ENCODE measurements around the gene JAGN1. TPM values are rescaled to one million over a fixed set of nuclear protein-coding genes. Genes with fewer than 3 reads are reported as not detected.
"Not testable (repeated sequence)": the region's sequence is repeated elsewhere in the genome, so short reads cannot be mapped to it uniquely, and the experiment has no call there.

The JAGN1 gene
- 44.4 TPM for polyA plus RNA-seq (ENCODE audit: insufficient read length)
- long read RNA-seq, donor 1, transcript JAGN1-201 (2 exons, 1,675 nt) = major isoform, 49 of 59 reads
- long read RNA-seq, donor 1, partial matches to known transcripts = 10 of 59 reads
- long read RNA-seq, donor 1, other reads (novel, unspliced or antisense) = 0 of 59 reads
- long read RNA-seq, donor 2, transcript JAGN1-201 (2 exons, 1,675 nt) = major isoform, 38 of 38 reads
- long read RNA-seq, donor 2, partial matches to known transcripts = 0 of 38 reads
- long read RNA-seq, donor 2, other reads (novel, unspliced or antisense) = 0 of 38 reads
- long read RNA-seq, donor 3, transcript JAGN1-201 (2 exons, 1,675 nt) = major isoform, 25 of 25 reads
- long read RNA-seq, donor 3, partial matches to known transcripts = 0 of 25 reads
- long read RNA-seq, donor 3, other reads (novel, unspliced or antisense) = 0 of 25 reads
- long read RNA-seq, donor 4, partial matches to known transcripts = 0 of 1 reads
- long read RNA-seq, donor 4, other reads (novel, unspliced or antisense) = 0 of 1 reads
- long read RNA-seq, donor 5, transcript JAGN1-201 (2 exons, 1,675 nt) = major isoform, 62 of 62 reads
- long read RNA-seq, donor 5, partial matches to known transcripts = 0 of 62 reads
- long read RNA-seq, donor 5, other reads (novel, unspliced or antisense) = 0 of 62 reads
- long read RNA-seq, donor 6, transcript JAGN1-201 (2 exons, 1,675 nt) = major isoform, 30 of 30 reads
- long read RNA-seq, donor 6, partial matches to known transcripts = 0 of 30 reads
- long read RNA-seq, donor 6, other reads (novel, unspliced or antisense) = 0 of 30 reads
- long read RNA-seq, donor 7, transcript JAGN1-201 (2 exons, 1,675 nt) = major isoform, 41 of 41 reads
- long read RNA-seq, donor 7, partial matches to known transcripts = 0 of 41 reads
- long read RNA-seq, donor 7, other reads (novel, unspliced or antisense) = 0 of 41 reads
- long read RNA-seq, donor 8, transcript JAGN1-201 (2 exons, 1,675 nt) = major isoform, 14 of 14 reads
- long read RNA-seq, donor 8, partial matches to known transcripts = 0 of 14 reads
- long read RNA-seq, donor 8, other reads (novel, unspliced or antisense) = 0 of 14 reads

DNA sequence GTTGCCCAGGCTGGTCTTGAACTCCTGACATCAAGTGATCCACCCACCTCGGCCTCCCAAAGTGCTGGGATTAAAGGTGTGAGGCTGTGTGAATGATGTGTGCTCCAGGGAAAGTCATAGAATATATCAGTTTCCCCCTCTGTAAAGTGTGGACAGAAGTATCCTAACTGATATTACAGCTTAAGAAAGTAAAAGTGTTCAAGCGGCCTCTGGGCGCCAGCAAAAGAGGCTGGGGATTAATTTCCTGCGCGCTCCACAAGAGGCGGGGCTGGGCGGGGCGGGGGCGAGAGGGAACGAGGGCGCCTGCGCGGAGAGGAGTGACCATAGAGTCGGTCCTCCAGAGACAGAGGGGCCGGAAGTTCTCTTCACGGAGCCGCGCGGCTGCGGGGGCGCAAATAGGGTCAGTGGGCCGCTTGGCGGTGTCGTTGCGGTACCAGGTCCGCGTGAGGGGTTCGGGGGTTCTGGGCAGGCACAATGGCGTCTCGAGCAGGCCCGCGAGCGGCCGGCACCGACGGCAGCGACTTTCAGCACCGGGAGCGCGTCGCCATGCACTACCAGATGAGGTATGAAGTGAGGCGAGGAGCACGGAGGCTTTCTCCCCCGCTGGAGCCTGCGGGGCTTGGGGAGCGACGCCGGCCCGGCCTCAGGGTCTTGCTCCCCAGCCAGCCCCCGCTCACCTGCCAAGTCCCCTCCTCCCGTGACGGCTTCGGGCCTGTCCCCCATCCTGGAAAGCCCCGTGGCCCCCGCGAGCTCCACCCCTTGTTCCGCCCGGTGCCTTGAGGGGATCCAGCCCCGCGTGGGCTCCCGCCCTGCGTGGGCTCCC lies at the start of gene JAGN1:
Gene JAGN1 (plus strand): TSS at position 362 of the 823 bp plus-strand sequence. CDS start 113 bp downstream, at position 475.
- DNase-seq = peak; percentile 92

DNA sequence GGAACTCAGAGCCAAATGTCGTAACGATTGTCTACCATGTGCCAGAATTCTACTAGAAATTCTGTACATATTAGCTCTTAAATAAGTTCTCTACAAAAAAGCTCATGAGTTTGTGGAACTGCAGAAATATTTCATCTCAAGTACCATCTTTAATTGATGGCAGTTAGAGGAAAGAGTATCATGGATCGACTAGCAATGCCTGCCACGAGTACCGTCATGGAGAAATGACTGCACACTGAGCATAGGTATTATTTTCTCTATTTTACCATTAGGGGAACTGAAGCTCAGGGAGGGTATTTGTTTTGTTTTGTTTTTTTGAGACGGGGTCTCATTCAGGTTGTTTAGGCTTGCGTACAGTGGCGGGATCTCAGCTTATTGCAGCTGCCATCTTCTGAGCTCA lies 49.4 kb upstream of the JAGN1 start:
- DNase-seq = no peak

DNA sequence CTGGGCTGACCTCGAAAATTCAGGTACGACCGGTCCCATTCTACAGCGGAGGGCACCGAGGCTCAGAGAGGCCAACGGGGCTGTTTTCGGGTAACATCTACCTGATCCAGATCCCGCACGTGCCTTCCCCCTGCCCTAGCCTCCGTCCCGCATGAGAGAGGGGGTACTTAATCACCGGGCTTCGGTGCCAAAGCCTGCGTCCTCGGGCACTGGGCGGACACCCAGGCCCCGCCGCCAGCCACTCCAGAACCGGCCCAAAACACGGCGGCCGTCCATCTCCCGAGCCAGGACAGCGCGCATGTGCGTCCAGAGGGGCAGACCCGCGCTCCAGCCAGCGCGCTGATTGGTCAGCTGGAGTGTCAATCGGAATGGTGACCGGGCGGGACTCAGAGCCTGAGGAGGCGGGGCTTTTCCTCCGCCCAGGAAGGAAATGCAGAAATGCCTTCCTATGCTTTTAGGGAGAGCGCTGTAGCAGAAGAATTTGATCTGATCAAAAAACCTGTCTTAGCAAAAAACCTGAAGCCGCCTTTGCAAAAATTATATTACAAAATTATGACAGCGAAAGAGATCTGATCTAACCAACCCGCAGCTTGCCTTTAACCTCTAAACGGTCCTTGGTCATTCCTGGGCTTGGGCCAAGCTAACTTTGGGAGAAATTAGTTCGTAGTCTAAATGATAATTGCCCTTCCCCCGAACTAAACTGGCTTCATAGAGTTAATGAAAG lies 46.5 kb upstream of the JAGN1 start, which contains the start of gene RPUSD3:
Gene RPUSD3 (minus strand): TSS at position 294 of the 724 bp plus-strand sequence. CDS start 18 bp downstream, at position 276.
- peak; percentile 96 for DNase-seq

DNA sequence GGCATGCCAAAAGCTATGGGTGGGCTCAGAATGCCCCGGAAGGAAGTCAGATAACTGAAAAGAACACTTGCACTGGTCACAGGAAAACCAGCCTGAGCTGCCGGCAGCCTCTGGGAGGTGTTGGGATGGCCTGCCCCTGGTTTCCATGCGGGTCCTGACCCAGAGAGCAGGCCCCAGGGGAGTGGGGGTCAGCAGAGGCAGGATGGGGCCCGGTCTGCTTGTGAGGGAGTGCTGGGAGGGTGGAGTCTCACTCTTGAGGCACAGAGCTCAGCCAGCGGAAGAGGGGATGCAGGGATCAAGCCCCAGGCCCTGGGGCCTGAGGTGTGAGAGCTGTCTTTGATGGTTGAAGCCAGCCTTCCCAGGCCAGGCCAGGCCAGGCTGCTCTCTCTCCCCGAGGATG lies 44.2 kb upstream of the JAGN1 start:
- no peak for DNase-seq

DNA sequence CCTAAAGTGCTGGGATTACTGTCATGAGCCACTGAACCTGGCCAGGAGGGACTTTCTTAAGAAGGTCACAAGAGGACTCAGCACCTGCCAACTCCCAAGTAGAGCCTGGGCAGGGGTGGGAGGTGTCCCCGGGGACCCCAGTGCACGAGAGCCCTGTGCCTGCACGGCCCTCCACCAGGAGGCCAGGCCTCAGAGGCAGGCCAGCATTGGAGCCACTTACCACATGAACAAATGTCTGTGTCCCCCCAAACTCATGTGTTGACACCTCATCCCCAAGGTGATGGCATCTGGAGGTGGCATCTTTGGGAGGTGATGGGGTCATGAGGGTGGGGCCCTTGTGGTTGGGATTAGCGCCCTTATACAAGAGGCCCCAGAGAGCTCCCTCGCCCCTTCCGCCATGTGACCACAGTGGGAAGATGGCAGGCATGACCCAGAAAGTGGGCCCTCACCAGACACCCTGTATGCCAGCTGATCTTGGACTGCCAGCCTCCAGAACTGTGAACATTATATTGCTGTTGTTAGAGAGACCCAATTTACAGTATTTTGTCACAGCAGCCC lies 43.4 kb upstream of the JAGN1 start:
- DNase-seq = no peak

DNA sequence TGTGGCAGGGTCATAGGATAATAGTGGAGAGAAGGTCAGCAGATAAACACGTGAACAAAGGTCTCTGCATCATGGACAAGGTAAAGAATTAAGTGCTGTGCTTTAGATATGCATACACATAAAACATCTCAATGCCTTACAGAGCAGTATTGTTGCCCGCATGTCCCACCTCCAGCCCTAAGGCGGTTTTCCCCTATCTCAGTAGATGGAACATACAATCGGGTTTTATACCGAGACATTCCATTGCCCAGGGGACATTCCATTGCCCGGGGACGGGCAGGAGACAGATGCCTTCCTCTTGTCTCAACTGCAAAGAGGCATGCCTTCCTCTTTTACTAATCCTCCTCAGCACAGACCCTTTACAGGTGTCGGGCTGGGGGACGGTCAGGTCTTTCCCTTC lies 42.5 kb upstream of the JAGN1 start:
- not testable (repeated sequence) for DNase-seq

DNA sequence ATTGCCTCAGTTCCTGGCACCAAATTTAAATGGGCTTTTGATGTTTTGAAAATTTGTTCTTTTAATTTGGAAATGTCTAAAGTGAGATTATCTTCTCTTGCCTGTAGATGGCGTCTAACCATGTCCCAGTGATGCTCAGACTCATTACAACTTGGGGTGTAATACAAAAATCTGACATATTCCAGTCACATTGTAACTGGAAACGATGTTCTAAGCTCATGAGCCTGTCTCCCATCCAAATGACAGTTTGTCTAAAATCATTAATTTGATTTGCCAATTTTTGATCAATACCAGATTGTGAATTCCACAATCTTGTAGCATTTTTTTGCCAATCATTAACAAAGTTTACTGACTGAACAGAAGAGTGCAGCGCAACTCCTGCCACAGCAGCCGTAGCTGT lies 41.5 kb upstream of the JAGN1 start:
- not testable (repeated sequence) for DNase-seq

DNA sequence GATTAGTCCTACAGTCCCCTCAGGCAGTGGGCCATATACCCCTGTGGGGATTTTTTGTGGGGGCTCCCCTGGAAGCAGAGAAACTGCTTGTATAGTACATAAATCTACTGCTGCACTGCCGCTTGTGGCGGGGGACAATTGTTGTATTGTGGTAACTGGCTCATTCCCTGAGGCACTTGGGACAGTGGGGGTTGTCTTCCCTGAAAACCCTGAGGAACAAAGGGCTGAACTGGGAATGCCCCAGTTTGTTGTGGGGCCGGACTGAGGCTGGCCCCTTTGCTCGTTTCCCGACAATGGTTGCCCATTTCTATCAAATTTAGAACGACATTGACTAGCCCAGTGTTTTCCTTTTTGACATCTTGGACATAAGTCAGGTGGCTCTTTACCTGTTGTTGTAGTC lies 39.0 kb upstream of the JAGN1 start:
- DNase-seq = not testable (repeated sequence)

DNA sequence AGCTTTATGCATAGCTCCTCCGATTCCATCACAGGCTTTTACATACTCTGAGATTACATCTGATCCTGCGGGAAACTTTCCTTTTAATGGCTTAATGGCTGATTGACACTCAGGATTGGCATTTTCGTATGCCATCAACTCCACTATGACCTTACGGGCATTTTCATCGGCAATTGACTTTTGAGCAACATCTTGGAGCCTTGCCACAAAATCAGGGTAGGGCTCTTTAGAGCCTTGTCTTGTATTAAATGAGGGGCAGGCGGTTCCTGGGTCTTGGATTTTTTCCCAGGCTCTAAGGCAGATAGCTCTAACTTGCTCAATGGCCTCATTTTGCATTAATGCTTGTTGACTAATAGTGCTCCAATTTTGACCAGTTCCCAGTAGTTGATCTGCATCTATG lies 38.5 kb upstream of the JAGN1 start:
- DNase-seq = not testable (repeated sequence)

DNA sequence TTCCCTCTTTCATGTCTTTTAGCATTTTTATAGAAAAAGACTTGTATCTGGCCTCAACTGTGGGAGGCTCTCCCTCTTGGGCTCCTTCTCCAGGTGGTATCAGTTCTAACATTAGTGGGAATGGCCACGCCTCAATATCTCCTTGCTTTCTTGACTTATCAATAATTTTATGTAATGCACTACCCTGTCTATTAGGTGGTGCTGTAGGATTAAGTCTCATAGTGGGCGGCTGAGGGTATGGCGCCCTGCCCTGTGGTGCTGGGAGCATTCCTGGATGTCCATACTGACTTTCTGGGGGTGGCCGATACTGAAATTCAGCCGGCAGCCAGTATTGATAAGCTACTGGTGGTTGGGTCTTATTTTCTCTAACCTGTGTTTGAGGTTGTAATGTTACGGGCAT lies 37.9 kb upstream of the JAGN1 start:
- DNase-seq = no peak

DNA sequence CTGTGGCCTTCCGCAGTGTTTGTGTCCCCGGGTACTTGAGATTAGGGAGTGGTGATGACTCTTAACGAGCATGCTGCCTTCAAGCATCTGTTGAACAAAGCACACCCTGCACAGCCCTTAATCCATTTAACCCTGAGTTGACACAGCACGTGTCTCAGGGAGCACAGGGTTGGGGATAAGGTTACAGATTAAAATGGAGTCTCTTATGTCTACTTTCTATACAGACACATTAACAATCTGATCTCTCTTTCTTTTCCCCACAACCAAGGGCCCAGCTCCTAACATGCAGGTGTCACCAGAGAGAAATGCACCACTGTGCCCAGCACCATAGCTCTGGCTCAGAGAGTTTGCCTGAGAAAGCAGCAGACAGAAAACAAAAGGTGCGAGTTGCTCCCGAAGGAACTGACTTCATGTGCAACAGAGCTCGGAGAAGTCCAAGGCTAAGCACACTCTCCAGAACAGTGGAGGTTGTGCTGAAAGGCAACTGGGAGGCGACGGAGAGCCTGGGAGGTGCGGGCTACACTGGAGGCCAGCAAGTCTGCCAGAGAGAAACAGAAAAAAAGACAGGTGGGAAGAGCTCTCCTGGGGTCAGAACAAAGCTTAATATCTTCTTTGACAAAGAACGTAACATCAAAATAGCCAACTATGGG lies 36.0 kb upstream of the JAGN1 start:
- DNase-seq = not testable (repeated sequence)

DNA sequence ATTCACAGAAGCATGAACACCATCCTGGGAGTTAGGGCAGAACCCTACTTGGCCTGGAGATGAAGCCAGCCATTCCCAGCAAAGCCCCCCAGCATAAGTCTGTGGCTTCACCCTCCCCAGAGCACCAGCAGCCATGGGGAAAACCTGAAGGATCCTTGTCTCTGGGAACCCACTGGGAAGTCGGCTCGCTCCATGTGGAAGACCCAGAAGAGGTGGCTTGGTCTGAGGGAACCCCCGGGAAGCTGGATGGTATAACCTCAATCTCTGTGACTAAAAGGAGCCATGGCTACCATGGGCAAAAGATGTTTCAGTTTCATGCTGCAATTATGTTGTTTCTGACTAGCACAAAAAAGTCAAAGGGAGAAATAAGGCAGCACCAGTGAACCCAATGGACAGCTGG lies 34.8 kb upstream of the JAGN1 start:
- DNase-seq = no peak

DNA sequence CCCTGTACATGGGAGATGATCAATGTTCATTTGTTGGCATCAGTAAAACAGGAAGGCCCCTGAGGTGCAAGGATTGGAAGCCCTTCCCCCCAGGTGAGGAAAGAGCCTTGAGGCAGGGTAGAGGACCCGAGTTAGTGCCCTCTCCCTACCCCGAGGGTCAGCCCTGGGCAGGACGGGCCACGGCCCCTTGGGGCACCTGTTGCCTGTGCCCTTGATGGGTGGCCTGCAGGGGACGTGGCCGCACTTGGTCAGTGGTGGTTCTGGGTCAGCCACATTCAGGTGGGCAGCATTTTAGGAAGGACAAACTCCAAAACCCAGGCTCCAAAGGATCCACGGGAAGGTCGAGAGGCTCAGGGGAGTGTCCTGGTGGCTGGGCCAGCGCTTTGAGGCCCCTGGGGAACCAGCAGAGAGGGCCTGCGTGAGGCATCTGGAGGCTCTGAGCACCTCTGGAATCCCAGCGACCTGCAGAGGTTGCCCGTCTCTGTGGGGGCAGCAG lies 30.8 kb upstream of the JAGN1 start:
- no peak for DNase-seq

DNA sequence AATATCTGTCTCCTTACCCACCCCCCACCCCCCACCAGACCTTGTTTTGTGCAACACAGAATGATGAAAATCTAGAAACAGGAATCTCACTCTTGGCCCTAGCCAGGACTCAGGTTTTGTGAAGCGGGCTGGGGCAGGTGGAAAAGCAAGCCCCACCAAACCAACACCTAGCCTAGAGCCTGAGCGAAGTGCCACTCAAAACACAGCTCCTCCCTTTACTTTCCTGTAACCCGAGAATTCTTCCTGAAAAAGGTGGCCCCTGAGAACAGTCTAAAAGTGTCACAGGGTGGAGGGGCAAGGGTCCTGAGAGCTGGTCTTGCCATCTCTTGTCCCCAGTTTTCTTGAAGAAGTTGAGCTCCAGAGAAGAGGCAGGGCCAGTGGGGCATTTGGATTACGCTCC lies 29.2 kb upstream of the JAGN1 start:
- no peak for DNase-seq

DNA sequence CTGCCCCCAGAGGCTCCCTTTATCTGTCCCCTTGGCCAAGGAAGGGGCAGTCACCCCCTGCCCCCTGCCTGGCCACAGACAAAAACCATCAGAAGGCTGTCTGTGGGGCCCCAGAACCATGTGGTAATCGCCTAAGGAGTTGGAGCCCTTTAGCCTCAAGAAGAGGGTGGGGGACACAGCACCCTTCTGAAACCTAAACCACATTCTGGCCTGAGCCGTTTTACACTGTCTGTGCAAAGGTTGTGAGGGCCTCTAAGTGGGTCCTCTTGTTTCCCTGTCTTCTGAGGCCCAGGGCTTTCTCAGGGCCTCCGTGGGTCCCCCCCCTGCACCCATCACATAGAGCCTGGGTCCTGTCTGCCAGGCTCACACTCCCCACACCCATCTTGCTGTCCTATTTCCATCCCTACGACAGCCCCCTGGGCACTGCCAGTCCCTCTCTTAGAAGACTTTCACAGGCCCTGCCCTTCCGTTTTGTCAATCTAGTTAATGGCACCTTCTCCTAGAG lies 28.7 kb upstream of the JAGN1 start:
- DNase-seq = no peak

DNA sequence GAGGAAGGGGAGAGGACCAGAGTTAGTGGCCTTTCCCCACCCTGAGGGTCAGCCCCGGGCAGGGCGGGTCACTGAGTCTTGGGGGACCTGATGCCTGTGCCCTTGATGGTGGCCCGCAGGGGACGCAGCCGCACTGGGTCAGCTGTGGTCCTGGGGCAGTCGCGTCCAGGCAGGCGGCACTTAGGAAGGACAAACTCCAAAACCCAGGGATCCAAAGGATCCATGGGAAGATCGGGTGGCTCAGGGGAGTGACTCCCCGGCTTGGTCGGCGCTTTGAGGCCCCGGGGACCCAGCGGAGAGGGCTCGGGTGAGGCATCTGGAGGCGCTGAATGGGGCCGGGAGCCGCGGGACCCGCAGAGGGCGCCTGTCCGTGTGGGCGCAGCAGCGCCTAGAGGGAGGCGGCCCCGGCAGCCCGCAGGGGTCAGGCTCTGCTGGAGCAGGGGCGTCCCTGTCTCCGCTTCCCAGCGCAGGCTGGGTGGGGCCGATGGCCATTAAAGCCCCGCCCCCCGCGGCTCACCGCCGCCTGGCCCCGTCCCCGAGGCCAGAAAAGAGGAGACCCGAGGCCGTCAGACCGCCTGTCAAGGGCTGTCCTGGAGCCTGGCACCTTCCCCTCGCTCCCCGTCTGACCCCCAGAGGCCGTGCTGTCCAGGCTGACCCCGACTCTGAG lies 27.9 kb upstream of the JAGN1 start:
- DNase-seq = peak; percentile 48

DNA sequence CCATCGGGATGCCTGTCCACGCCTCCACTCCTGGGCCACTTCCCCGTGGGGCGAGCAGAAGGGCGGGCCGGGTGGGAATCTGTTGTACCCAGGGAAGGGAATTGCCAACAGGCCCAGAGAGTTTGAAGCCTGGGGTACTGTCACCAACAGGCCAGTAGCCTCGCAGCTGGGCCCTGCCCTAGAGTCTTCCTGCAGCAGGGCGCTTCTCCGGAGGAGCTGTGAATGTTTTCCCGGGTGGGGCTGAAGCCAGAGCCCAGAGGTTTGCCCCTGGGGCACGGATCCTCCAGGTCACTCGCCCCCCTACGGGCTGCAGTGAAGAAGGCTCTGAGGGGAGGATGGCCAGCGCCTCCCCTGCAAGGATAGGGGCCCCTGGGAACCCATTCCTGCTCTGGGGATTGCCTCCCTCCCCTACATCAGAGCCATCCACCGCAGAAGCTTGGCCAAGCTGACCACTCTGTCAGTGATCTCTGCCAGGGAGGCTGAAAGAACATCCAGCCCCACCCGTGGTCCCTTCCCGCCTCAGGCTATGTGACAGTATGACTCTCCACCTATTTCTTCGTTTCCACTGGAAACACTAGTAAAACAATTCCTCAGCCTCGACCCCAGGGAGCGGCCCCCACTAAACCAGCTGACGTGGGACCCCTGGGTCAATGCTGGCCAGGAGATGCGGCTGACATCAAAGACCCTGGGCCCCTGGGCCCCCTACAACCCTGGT lies 27.2 kb upstream of the JAGN1 start:
- no peak for DNase-seq

DNA sequence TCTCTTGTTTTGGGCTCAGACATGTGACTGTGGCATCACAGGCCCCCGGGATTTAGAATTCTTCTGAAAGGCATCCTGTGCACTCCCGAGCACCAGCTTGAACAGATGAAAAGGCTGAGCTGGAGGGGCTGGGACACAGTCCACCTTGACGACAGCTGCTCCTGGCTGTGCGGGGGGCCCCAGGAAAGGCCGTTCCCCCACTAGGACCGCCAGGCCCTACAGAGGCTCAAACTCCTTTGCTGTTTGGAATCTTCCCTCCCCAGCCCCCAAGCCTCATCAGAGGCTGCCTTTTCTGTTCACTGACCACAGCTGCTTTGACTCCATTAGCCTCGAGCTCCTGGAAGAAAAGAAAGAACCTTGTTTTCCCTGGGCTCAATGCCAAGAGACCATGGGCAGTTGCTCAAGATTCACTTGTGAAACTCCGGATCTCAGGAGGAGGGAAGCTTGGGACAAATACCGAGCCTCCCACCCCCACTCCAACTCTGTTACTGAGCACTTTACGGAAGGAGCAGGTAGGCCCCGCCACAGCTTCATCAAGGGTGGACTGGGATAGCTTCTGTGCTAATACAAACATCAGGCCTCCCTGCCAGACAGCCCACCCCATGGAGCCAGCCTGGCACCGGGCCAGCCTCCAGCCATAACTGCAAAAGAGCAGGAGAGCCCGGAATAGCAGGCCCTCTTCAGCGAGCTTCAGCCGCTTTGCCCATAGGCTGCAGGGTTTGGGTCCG lies 26.0 kb upstream of the JAGN1 start:
- peak; percentile 60 for DNase-seq
